Measurements from ENCODE around the gene AVEN. TPM values are rescaled to one million over a fixed set of nuclear protein-coding genes. Genes with fewer than 3 reads are reported as not detected.
A peak's percentile ranks its signal among the peaks of the same experiment; 100 is the strongest.

AVEN gene
- total and polyA plus RNA-seq, 9 of the 15 experiments (the other 6 are each of a cell fraction or from before 2014, with no cell fraction given): 1.5 to 6.4 (median 4.7) TPM

DNA sequence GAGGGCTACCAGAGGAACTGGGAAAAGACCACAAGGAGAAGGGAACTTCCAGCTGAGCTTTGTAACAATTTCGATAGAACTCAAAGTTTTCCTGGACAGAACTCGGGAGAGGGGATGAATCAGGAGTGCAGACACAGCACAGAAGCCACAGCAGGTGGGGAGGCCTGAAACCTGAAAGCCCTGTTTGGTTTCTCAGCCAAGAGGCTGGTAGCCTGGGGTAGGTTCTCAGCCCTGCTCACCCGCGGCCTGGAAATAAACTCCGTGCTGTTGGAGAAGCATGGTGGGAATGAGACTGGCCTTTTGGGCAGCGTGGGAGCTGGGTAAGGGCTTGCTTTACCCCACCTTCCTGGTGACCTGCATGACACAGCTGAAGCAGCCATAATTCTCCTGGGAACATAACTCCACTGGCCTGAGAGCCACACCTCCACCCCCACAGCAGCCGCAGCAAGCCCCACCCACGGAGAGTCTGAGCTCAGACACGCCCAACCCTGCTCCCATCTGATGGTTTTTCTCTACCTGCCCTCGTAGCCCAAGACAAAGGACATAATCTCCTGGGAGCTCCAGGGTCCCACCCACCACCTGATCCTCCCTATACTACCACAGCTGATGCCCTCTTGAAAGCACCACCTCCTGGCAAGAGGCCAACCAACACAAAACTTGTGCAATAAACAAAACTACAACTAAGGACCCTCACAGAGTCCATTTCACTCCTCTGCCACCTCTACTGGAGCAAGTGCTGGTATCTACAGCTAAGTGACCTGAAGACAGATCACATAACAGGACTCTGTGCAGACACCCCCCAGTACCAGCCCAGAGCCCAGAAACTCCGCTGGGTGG lies 123.2 kb downstream of the AVEN start:
- ATAC-seq (peak; percentile 100), FAIRE-seq (peak; percentile 83), DNase-seq (ENCODE audit: extremely low read depth in 1 of 4, low spot score in 3 of 4) (peak; percentile 24 to 77 (median 41))
- Histone ChIP-seq H3K4me2 (ENCODE audit: insufficient read depth, low read length) (peak overlapping the region; percentile 48; the same call in 1 of the 2 replicates), H3K36me3 (ENCODE audit: control insufficient read depth, insufficient read depth, low read length) (no peaks in the 10 kb centered on the region), H3K9me1 (ENCODE audit: control insufficient read depth, insufficient read depth, low read length) (no peaks in the 10 kb centered on the region), H3K27me3 (ENCODE audit: control insufficient read depth in 2 of 2, insufficient read depth in 2 of 2, low read length in 2 of 2) (no peaks in the 10 kb centered on the region), H3K79me2 (ENCODE audit: control insufficient read depth, insufficient read depth, low read length) (no peaks in the 10 kb centered on the region), H3K9ac (ENCODE audit: insufficient read depth in 1 of 2, low read depth in 2 of 2, low read length in 2 of 2) (no peak overlapping the region), H3K27ac (ENCODE audit: extremely low read depth, low read depth, low read length) (no peak overlapping the region), H3K4me3 (no peak overlapping the region), H3K4me1 (replicated peaks in 1 of 2; ENCODE audit: control insufficient read depth in 2 of 2, insufficient read depth in 2 of 2, low read length in 2 of 2) (peaks cover 0 to 4% of the 10 kb centered on the region in 2 experiments; a peak in 2 of 5 replicates), H2AFZ (ENCODE audit: low read depth, low read length) (peak overlapping the region; percentile 82), H3K9me3 (replicated peaks; ENCODE audit: control insufficient read depth, insufficient read depth, low read depth, low read length) (no peaks in the 10 kb centered on the region), H4K20me1 (replicated peaks; ENCODE audit: control insufficient read depth, insufficient read depth, low read length) (no peaks in the 10 kb centered on the region)
- WGBS (ENCODE audit: insufficient coverage, low coverage, missing lambda C conversion rate): 4% methylated on average over 11 of the region's 11 CpGs
- intact Hi-C loops (cut with micrococcal nuclease): no loop called here
- BruUV-seq (replicated peaks): no TSS peak
- CTCF ChIA-PET (ENCODE audit: low intra/inter-chr PET ratio): no interaction called here
- POLR2A ChIA-PET: interaction anchor here (0.7 to 1.0 kb wide), 2 partner anchors 12 to 330 kb away, joined by 3 to 4 read pairs; no protein-coding TSS in a partner anchor
- TF ChIP-seq, protein P1, sequence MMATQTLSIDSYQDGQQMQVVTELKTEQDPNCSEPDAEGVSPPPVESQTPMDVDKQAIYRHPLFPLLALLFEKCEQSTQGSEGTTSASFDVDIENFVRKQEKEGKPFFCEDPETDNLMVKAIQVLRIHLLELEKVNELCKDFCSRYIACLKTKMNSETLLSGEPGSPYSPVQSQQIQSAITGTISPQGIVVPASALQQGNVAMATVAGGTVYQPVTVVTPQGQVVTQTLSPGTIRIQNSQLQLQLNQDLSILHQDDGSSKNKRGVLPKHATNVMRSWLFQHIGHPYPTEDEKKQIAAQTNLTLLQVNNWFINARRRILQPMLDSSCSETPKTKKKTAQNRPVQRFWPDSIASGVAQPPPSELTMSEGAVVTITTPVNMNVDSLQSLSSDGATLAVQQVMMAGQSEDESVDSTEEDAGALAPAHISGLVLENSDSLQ (IDR thresholded peaks at IDR 0.05): peak; percentile 29
- TF ChIP-seq NFIC (IDR thresholded peaks at IDR 0.05) (peak; percentile 85), BRD9 (IDR thresholded peaks at IDR 0.05; ENCODE audit: low read depth, partially characterized antibody) (no peak), NRF1 (conservative IDR thresholded peaks at IDR 0.05 in 1 of 2, IDR thresholded peaks at IDR 0.05 in 1 of 2) (0 out of 4 replicates have a peak, but pooled peaks of 1 of the 2 experiments have one; percentile 9), NFE2 (IDR thresholded peaks at IDR 0.05; ENCODE audit: low read depth) (peak; percentile 50; the same call in 1 of the 2 replicates), CCAR2 (IDR thresholded peaks at IDR 0.05; ENCODE audit: low read depth, low read length) (no peak), EGR1 (conservative IDR thresholded peaks at IDR 0.05) (peak; percentile 69), ZNF75A (CRISPR knock-in tag; IDR thresholded peaks at IDR 0.05) (no peak), MEIS2 (IDR thresholded peaks at IDR 0.05; ENCODE audit: partially characterized antibody) (peak; percentile 44)
- in situ Hi-C loops (cut with MboI): no loop called here
